ENCODE data around the gene TEKT5. TPM values are rescaled to one million over a fixed set of nuclear protein-coding genes. Genes with fewer than 3 reads are reported as not detected.
"Not testable (repeated sequence)": the region's sequence is repeated elsewhere in the genome, so short reads cannot be mapped to it uniquely, and the experiment has no call there.

The TEKT5 gene
- total RNA-seq = not detected in 2 replicates

- Mint-ChIP-seq H3K4me1 (ENCODE audit: low read depth) (no peaks in the 10 kb centered on the region), H3K9me3 (no peaks in the 10 kb centered on the region), H3K27me3 (ENCODE audit: low read depth) (no peaks in the 10 kb centered on the region), H3K27ac (no peak within 1 kb of the TSS), H3K36me3 (ENCODE audit: low read depth) (no peaks in the 10 kb centered on the region), H3K4me3 (ENCODE audit: low read depth) (no peak within 1 kb of the TSS)
- DNase-seq (ENCODE audit: low spot score) = no peak
- intact Hi-C loops (cut with micrococcal nuclease) = no loop called here
These were observed at the start of gene TEKT5 for GRCh38 chr16:10694830-10695229. Gene TEKT5, minus strand, starts transcription at chr16:10694930. Its CDS starts 57 bp downstream, at chr16:10694873.

GRCh38 chr16:10743610-10744369 is 49.1 kb upstream of the TEKT5 start, which contains the start of gene NUBP1:
Gene NUBP1, plus strand, starts transcription at chr16:10743842. Its CDS starts 22 bp downstream, at chr16:10743864.
- intact Hi-C loops (cut with micrococcal nuclease) = loop anchor here (2.0 to 5.0 kb wide), 4 partner anchors 133 to 356 kb away; partner anchors contain the start of genes ATF7IP2, CIITA and CLEC16A
- Mint-ChIP-seq H3K36me3 (ENCODE audit: low read depth) (peaks cover 31% of the 10 kb centered on the region), H3K4me3 (ENCODE audit: low read depth) (peak within 1 kb of the TSS; percentile 88), H3K27me3 (ENCODE audit: low read depth) (no peaks in the 10 kb centered on the region), H3K9me3 (no peaks in the 10 kb centered on the region), H3K27ac (peak within 1 kb of the TSS; percentile 96), H3K4me1 (ENCODE audit: low read depth) (peaks cover 44% of the 10 kb centered on the region)
- DNase-seq (ENCODE audit: low spot score) = peak; percentile 96

- peaks cover 27% of the 10 kb centered on the region for H3K36me3 Mint-ChIP-seq (ENCODE audit: low read depth)
- H3K27ac Mint-ChIP-seq = peak overlapping the region; percentile 96
- no peaks in the 10 kb centered on the region for H3K9me3 Mint-ChIP-seq
- H3K4me1 Mint-ChIP-seq (ENCODE audit: low read depth) = peaks cover 49% of the 10 kb centered on the region
- intact Hi-C loops (cut with micrococcal nuclease) = loop anchor here (2.0 to 5.0 kb wide), 2 partner anchors 202 to 356 kb away; partner anchors contain the start of genes ATF7IP2 and CLEC16A
- peak overlapping the region; percentile 88 for H3K4me3 Mint-ChIP-seq (ENCODE audit: low read depth)
- H3K27me3 Mint-ChIP-seq (ENCODE audit: low read depth) = no peaks in the 10 kb centered on the region
- DNase-seq (ENCODE audit: low spot score) = no peak
These were observed 48.5 kb upstream of the TEKT5 start for GRCh38 chr16:10743227-10743609.

- no peak for DNase-seq (ENCODE audit: low spot score)
- peaks cover 16% of the 10 kb centered on the region for H3K36me3 Mint-ChIP-seq (ENCODE audit: low read depth)
- no peaks in the 10 kb centered on the region for H3K9me3 Mint-ChIP-seq
- no peaks in the 10 kb centered on the region for H3K27me3 Mint-ChIP-seq (ENCODE audit: low read depth)
- H3K4me1 Mint-ChIP-seq (ENCODE audit: low read depth) = peaks cover 54% of the 10 kb centered on the region
- no peak overlapping the region for H3K27ac Mint-ChIP-seq
- no peak overlapping the region for H3K4me3 Mint-ChIP-seq (ENCODE audit: low read depth)
- intact Hi-C loops (cut with micrococcal nuclease) = loop anchor here (2.0 to 5.0 kb wide), 2 partner anchors 203 to 355 kb away; partner anchors contain the start of genes ATF7IP2 and CLEC16A
These were observed 47.1 kb upstream of the TEKT5 start for GRCh38 chr16:10741844-10742243.

GRCh38 chr16:10741249-10741648 is 46.5 kb upstream of the TEKT5 start:
- not testable (repeated sequence) for H3K4me3 Mint-ChIP-seq (ENCODE audit: low read depth); H3K9me3 Mint-ChIP-seq; H3K27ac Mint-ChIP-seq; H3K27me3 Mint-ChIP-seq (ENCODE audit: low read depth); DNase-seq (ENCODE audit: low spot score)
- Mint-ChIP-seq H3K4me1 (ENCODE audit: low read depth) (peaks cover 52% of the 10 kb centered on the region), H3K36me3 (ENCODE audit: low read depth) (peaks cover 14% of the 10 kb centered on the region)
- intact Hi-C loops (cut with micrococcal nuclease) = loop anchor here (5.0 kb wide), 1 partner anchor 354 kb away; the partner anchor contains the start of gene ATF7IP2

- Mint-ChIP-seq H3K27ac (no peak overlapping the region), H3K36me3 (ENCODE audit: low read depth) (peaks cover 10% of the 10 kb centered on the region), H3K4me1 (ENCODE audit: low read depth) (peaks cover 51% of the 10 kb centered on the region), H3K4me3 (ENCODE audit: low read depth) (no peak overlapping the region), H3K9me3 (no peaks in the 10 kb centered on the region), H3K27me3 (ENCODE audit: low read depth) (no peaks in the 10 kb centered on the region)
- no peak for DNase-seq (ENCODE audit: low spot score)
- intact Hi-C loops (cut with micrococcal nuclease) = loop anchor here (5.0 kb wide), 1 partner anchor 354 kb away; the partner anchor contains the start of gene ATF7IP2
These were observed 46.1 kb upstream of the TEKT5 start for GRCh38 chr16:10740845-10741208.

GRCh38 chr16:10740000-10740844 is 45.5 kb upstream of the TEKT5 start:
- Mint-ChIP-seq H3K9me3 (no peaks in the 10 kb centered on the region), H3K27me3 (ENCODE audit: low read depth) (no peaks in the 10 kb centered on the region), H3K4me3 (ENCODE audit: low read depth) (no peak overlapping the region), H3K27ac (no peak overlapping the region), H3K4me1 (ENCODE audit: low read depth) (peaks cover 46% of the 10 kb centered on the region), H3K36me3 (ENCODE audit: low read depth) (peaks cover 5% of the 10 kb centered on the region)
- intact Hi-C loops (cut with micrococcal nuclease) = loop anchor here (5.0 kb wide), 3 partner anchors 38 to 423 kb away; partner anchors contain the start of gene ATF7IP2
- no peak for DNase-seq (ENCODE audit: low spot score)

GRCh38 chr16:10738231-10739077 is 43.7 kb upstream of the TEKT5 start:
- no peaks in the 10 kb centered on the region for H3K36me3 Mint-ChIP-seq (ENCODE audit: low read depth)
- intact Hi-C loops (cut with micrococcal nuclease) = loop anchor here (5.0 kb wide), 2 partner anchors 36 to 421 kb away; no protein-coding TSS in a partner anchor

GRCh38 chr16:10737068-10737625 is 42.4 kb upstream of the TEKT5 start:
- DNase-seq (ENCODE audit: low spot score) = peak; percentile 64
- Mint-ChIP-seq H3K4me3 (ENCODE audit: low read depth) (no peak overlapping the region), H3K4me1 (ENCODE audit: low read depth) (peaks cover 34% of the 10 kb centered on the region), H3K27me3 (ENCODE audit: low read depth) (peaks cover 2% of the 10 kb centered on the region), H3K36me3 (ENCODE audit: low read depth) (no peaks in the 10 kb centered on the region), H3K9me3 (no peaks in the 10 kb centered on the region), H3K27ac (peak overlapping the region; percentile 38)
- intact Hi-C loops (cut with micrococcal nuclease) = loop anchor here (1.0 to 5.0 kb wide), 4 partner anchors 35 to 480 kb away; no protein-coding TSS in a partner anchor

More at GRCh38 chr16:10738231-10739077, 43.7 kb upstream of the TEKT5 start:
- peak overlapping the region; percentile 65 for H3K27ac Mint-ChIP-seq
- peak; percentile 61 for DNase-seq (ENCODE audit: low spot score)
- H3K27me3 Mint-ChIP-seq (ENCODE audit: low read depth) = no peaks in the 10 kb centered on the region
- peaks cover 39% of the 10 kb centered on the region for H3K4me1 Mint-ChIP-seq (ENCODE audit: low read depth)
- no peaks in the 10 kb centered on the region for H3K9me3 Mint-ChIP-seq
- no peak overlapping the region for H3K4me3 Mint-ChIP-seq (ENCODE audit: low read depth)

- Mint-ChIP-seq H3K9me3 (no peaks in the 10 kb centered on the region), H3K4me3 (ENCODE audit: low read depth) (no peak overlapping the region), H3K27ac (no peak overlapping the region), H3K4me1 (ENCODE audit: low read depth) (no peaks in the 10 kb centered on the region), H3K27me3 (ENCODE audit: low read depth) (peaks cover 2% of the 10 kb centered on the region), H3K36me3 (ENCODE audit: low read depth) (no peaks in the 10 kb centered on the region)
- intact Hi-C loops (cut with micrococcal nuclease) = no loop called here
- no peak for DNase-seq (ENCODE audit: low spot score)
These were observed 37.1 kb upstream of the TEKT5 start for GRCh38 chr16:10731790-10732189.

GRCh38 chr16:10729104-10730048 is 34.6 kb upstream of the TEKT5 start:
- Mint-ChIP-seq H3K4me1 (ENCODE audit: low read depth) (no peaks in the 10 kb centered on the region), H3K4me3 (ENCODE audit: low read depth) (no peak overlapping the region), H3K27me3 (ENCODE audit: low read depth) (peaks cover 5% of the 10 kb centered on the region), H3K27ac (no peak overlapping the region), H3K36me3 (ENCODE audit: low read depth) (no peaks in the 10 kb centered on the region), H3K9me3 (no peaks in the 10 kb centered on the region)
- no peak for DNase-seq (ENCODE audit: low spot score)
- intact Hi-C loops (cut with micrococcal nuclease) = no loop called here

All from activated T-helper 2 cell treated with anti-CD3 and anti-CD28 coated beads, Interferon-gamma antibody, Interleukin-2, Interleukin-4, amounts not matched to agents 10 μg/mL and 5 μg/mL and 100 μg/mL, durations not matched to agents 14 hours and 24 hours and 36 hours (primary cell).